Measurements from ENCODE around the gene WBP2NL. TPM values are rescaled to one million over a fixed set of nuclear protein-coding genes. Genes with fewer than 3 reads are reported as not detected.
"Not testable (repeated sequence)": the region's sequence is repeated elsewhere in the genome, so short reads cannot be mapped to it uniquely, and the experiment has no call there.

The WBP2NL gene
- total RNA-seq (2014; rRNA removed; shearing (Covaris generic)): not detected in 2 replicates

GRCh38 chr22:41998361-41999261, at the start of gene WBP2NL:
Gene WBP2NL (plus strand): TSS chr22:41998788. CDS start chr22:41998819, 31 bp downstream.
- no peak within 1 kb of the TSS for H3K4me3 ChIP-seq
- no peak for DNase-seq
- no peaks in the 10 kb centered on the region for H3K4me1 ChIP-seq

GRCh38 chr22:41948928-41949296, 49.7 kb upstream of the WBP2NL start:
- DNase-seq; H3K27me3 ChIP-seq; H3K27ac ChIP-seq; H3K4me1 ChIP-seq; H3K4me3 ChIP-seq; H3K9me3 ChIP-seq (replicated peaks): not testable (repeated sequence)
- H3K36me3 ChIP-seq: peaks cover 13% of the 10 kb centered on the region

More at GRCh38 chr22:41998361-41999261, at the start of gene WBP2NL:
- Histone ChIP-seq H3K27ac (no peak within 1 kb of the TSS), H3K27me3 (no peaks in the 10 kb centered on the region), H3K9me3 (replicated peaks) (no peaks in the 10 kb centered on the region), H3K36me3 (no peaks in the 10 kb centered on the region)

- H3K4me1 ChIP-seq: no peaks in the 10 kb centered on the region
- H3K9me3 ChIP-seq (replicated peaks): no peaks in the 10 kb centered on the region
- no peaks in the 10 kb centered on the region for H3K27me3 ChIP-seq
- H3K36me3 ChIP-seq: peaks cover 8% of the 10 kb centered on the region
- no peak overlapping the region for H3K4me3 ChIP-seq
- DNase-seq: no peak
- H3K27ac ChIP-seq: no peak overlapping the region
These were observed 49.2 kb upstream of the WBP2NL start for GRCh38 chr22:41949297-41949965.

GRCh38 chr22:41951898-41952474, 46.6 kb upstream of the WBP2NL start, which contains the start of gene SMIM45:
Gene SMIM45 (plus strand): TSS chr22:41952150.
- H3K4me1 ChIP-seq: no peaks in the 10 kb centered on the region
- no peaks in the 10 kb centered on the region for H3K36me3 ChIP-seq
- no peaks in the 10 kb centered on the region for H3K27me3 ChIP-seq
- H3K4me3 ChIP-seq: no peak within 1 kb of the TSS
- H3K27ac ChIP-seq: no peak within 1 kb of the TSS
- no peaks in the 10 kb centered on the region for H3K9me3 ChIP-seq (replicated peaks)
- no peak for DNase-seq

- no peaks in the 10 kb centered on the region for H3K4me1 ChIP-seq
- no peak overlapping the region for H3K27ac ChIP-seq
- no peak overlapping the region for H3K4me3 ChIP-seq
- no peak for DNase-seq
- no peaks in the 10 kb centered on the region for H3K9me3 ChIP-seq (replicated peaks)
- H3K36me3 ChIP-seq: no peaks in the 10 kb centered on the region
- H3K27me3 ChIP-seq: no peaks in the 10 kb centered on the region
These were observed 45.9 kb upstream of the WBP2NL start for GRCh38 chr22:41952713-41953112.

GRCh38 chr22:41957941-41958556, 40.5 kb upstream of the WBP2NL start:
- H3K27ac ChIP-seq: no peak overlapping the region
- no peaks in the 10 kb centered on the region for H3K9me3 ChIP-seq (replicated peaks)
- H3K36me3 ChIP-seq: no peaks in the 10 kb centered on the region
- H3K4me1 ChIP-seq: peaks cover 2% of the 10 kb centered on the region; the same call in 1 of the 2 replicates
- H3K27me3 ChIP-seq: no peaks in the 10 kb centered on the region
- no peak overlapping the region for H3K4me3 ChIP-seq
- no peak for DNase-seq

- H3K27ac ChIP-seq: no peak overlapping the region
- H3K9me3 ChIP-seq (replicated peaks): no peaks in the 10 kb centered on the region
- no peak for DNase-seq
- H3K4me1 ChIP-seq: peaks cover 2% of the 10 kb centered on the region; the same call in 1 of the 2 replicates
- no peak overlapping the region for H3K4me3 ChIP-seq
- H3K27me3 ChIP-seq: no peaks in the 10 kb centered on the region
- H3K36me3 ChIP-seq: no peaks in the 10 kb centered on the region
These were observed 35.0 kb upstream of the WBP2NL start for GRCh38 chr22:41963453-41964111.

- no peak overlapping the region for H3K27ac ChIP-seq
- no peaks in the 10 kb centered on the region for H3K27me3 ChIP-seq
- no peak overlapping the region for H3K4me3 ChIP-seq
- no peak for DNase-seq
- H3K9me3 ChIP-seq (replicated peaks): no peaks in the 10 kb centered on the region
- peaks cover 2% of the 10 kb centered on the region; the same call in 1 of the 2 replicates for H3K4me1 ChIP-seq
- H3K36me3 ChIP-seq: no peaks in the 10 kb centered on the region
These were observed 34.5 kb upstream of the WBP2NL start for GRCh38 chr22:41964112-41964491.

GRCh38 chr22:41966225-41966606, 32.4 kb upstream of the WBP2NL start:
- no peak overlapping the region for H3K27ac ChIP-seq
- no peak for DNase-seq
- H3K9me3 ChIP-seq (replicated peaks): no peaks in the 10 kb centered on the region
- H3K36me3 ChIP-seq: no peaks in the 10 kb centered on the region
- H3K27me3 ChIP-seq: no peaks in the 10 kb centered on the region
- no peaks in the 10 kb centered on the region for H3K4me1 ChIP-seq
- H3K4me3 ChIP-seq: no peak overlapping the region

- H3K4me1 ChIP-seq: no peaks in the 10 kb centered on the region
- H3K27me3 ChIP-seq: no peaks in the 10 kb centered on the region
- peak; percentile 65 to 73 for DNase-seq
- no peak overlapping the region for H3K4me3 ChIP-seq
- no peak overlapping the region for H3K27ac ChIP-seq
- H3K36me3 ChIP-seq: no peaks in the 10 kb centered on the region
- H3K9me3 ChIP-seq (replicated peaks): no peaks in the 10 kb centered on the region
These were observed 31.9 kb upstream of the WBP2NL start for GRCh38 chr22:41966607-41967240.

GRCh38 chr22:41968601-41969000, 30.0 kb upstream of the WBP2NL start:
- Histone ChIP-seq H3K36me3 (no peaks in the 10 kb centered on the region), H3K27me3 (no peaks in the 10 kb centered on the region), H3K9me3 (replicated peaks) (no peaks in the 10 kb centered on the region), H3K4me3 (no peak overlapping the region), H3K27ac (no peak overlapping the region), H3K4me1 (no peaks in the 10 kb centered on the region)
- no peak for DNase-seq

- H3K4me1 ChIP-seq: no peaks in the 10 kb centered on the region
- no peak for DNase-seq
- no peaks in the 10 kb centered on the region for H3K9me3 ChIP-seq (replicated peaks)
- no peaks in the 10 kb centered on the region for H3K36me3 ChIP-seq
- no peaks in the 10 kb centered on the region for H3K27me3 ChIP-seq
- H3K4me3 ChIP-seq: no peak within 1 kb of the TSS
- H3K27ac ChIP-seq: no peak within 1 kb of the TSS
These were observed 29.4 kb upstream of the WBP2NL start, which contains the start of gene SEPTIN3 for GRCh38 chr22:41969110-41969646. Gene SEPTIN3 (plus strand): TSS chr22:41969443. CDS start chr22:41971493, 2,050 bp downstream.

- Histone ChIP-seq H3K36me3 (no peaks in the 10 kb centered on the region), H3K4me1 (no peaks in the 10 kb centered on the region), H3K27me3 (peaks cover 3% of the 10 kb centered on the region; the same call in 1 of the 2 replicates), H3K4me3 (no peak overlapping the region), H3K9me3 (replicated peaks) (no peaks in the 10 kb centered on the region), H3K27ac (no peak overlapping the region)
- DNase-seq: no peak
These were observed 28.0 kb upstream of the WBP2NL start for GRCh38 chr22:41970601-41971000.

GRCh38 chr22:41971431-41971830, 27.2 kb upstream of the WBP2NL start:
- DNase-seq: no peak
- no peak overlapping the region for H3K4me3 ChIP-seq
- peaks cover 10% of the 10 kb centered on the region for H3K27me3 ChIP-seq
- H3K4me1 ChIP-seq: no peaks in the 10 kb centered on the region
- H3K27ac ChIP-seq: no peak overlapping the region
- H3K36me3 ChIP-seq: no peaks in the 10 kb centered on the region
- no peaks in the 10 kb centered on the region for H3K9me3 ChIP-seq (replicated peaks)

All from SJCRH30 (cell line).